ENCODE results near the gene ATP2B3.

DNA sequence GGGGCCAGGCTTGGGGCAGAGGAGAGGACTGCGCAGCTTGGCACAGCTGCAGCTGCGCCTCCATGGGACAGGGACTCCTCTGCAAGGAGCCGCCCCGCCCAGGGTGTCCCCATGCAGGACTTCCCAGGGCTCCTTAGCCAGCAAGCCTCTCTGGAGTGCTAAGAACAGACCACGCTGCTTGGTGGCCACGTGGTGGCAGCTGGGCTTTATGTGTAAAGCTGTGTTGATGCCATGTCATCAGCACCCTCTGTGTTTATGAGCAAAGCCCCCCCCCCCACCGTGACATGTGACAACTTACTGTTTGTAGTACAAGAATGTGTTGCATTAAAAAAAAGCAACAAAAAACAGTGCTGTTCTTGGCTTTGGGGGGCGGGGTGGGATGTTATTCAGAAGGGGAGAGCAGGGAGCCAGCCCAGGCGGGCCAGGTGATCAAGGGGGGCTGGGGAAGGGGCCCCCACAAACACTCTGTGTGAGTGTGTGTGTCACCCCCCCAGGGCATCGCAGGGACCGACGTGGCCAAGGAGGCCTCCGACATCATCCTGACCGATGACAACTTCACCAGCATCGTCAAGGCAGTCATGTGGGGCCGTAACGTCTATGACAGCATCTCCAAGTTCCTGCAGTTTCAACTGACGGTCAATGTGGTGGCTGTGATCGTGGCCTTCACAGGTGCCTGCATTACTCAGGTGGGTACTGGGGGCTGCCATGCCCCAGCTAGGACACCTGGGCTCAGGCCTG is 40.3 kb downstream of the ATP2B3 start:
- TF ChIP-seq, protein P1, sequence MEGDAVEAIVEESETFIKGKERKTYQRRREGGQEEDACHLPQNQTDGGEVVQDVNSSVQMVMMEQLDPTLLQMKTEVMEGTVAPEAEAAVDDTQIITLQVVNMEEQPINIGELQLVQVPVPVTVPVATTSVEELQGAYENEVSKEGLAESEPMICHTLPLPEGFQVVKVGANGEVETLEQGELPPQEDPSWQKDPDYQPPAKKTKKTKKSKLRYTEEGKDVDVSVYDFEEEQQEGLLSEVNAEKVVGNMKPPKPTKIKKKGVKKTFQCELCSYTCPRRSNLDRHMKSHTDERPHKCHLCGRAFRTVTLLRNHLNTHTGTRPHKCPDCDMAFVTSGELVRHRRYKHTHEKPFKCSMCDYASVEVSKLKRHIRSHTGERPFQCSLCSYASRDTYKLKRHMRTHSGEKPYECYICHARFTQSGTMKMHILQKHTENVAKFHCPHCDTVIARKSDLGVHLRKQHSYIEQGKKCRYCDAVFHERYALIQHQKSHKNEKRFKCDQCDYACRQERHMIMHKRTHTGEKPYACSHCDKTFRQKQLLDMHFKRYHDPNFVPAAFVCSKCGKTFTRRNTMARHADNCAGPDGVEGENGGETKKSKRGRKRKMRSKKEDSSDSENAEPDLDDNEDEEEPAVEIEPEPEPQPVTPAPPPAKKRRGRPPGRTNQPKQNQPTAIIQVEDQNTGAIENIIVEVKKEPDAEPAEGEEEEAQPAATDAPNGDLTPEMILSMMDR (IDR thresholded peaks at IDR 0.05; ENCODE audit: extremely low read depth in 1 of 2, insufficient read depth in 1 of 2, low read depth in 1 of 2, low read length in 2 of 2), result no peak
- no peak for TF ChIP-seq POLR2AphosphoS5 (IDR thresholded peaks at IDR 0.05; ENCODE audit: insufficient read depth, low read depth, low read length)
